Astrocyte (in vitro differentiated cells and primary cell): ENCODE data around the gene BCAM.

Experiments
- CTCF ChIP-seq: IDR thresholded peaks from 2 replicates; pipeline ENCODE4 v1.5.1; 2011; ENCODE audit warnings: low read depth, mild to moderate bottlenecking, inconsistent platforms, low read length, moderate library complexity; ENCODE audit not compliant: insufficient read depth
- EZH2 ChIP-seq: IDR thresholded peaks from 2 replicates; pipeline ENCODE4 v1.6.1; 2012; ENCODE audit warnings: mild to moderate bottlenecking, low read length, inconsistent platforms; ENCODE audit not compliant: insufficient read depth

GRCh38 chr19:44846455-44847143 lies 37.7 kb downstream of the BCAM start:
- TF ChIP-seq CTCF = no peak
- TF ChIP-seq EZH2 = no peak
